MM.1S (cell line): ENCODE data around the gene LDB1.

Experiments used
- EZH2phosphoT487 ChIP-seq: fragments of 300-600 bp; sonication (generic); IDR thresholded peaks from 2 replicates; pipeline ENCODE4 v1.6.1; 2018; ENCODE audit warnings: antibody characterized with exemption, low read length
- TF ChIP-seq, protein P1 (sequence below): fragments of 300-600 bp; sonication (generic); IDR thresholded peaks from 2 replicates; pipeline ENCODE4 v1.5.1; 2016; ENCODE audit warnings: antibody characterized with exemption, low read length, mixed read lengths

DNA sequence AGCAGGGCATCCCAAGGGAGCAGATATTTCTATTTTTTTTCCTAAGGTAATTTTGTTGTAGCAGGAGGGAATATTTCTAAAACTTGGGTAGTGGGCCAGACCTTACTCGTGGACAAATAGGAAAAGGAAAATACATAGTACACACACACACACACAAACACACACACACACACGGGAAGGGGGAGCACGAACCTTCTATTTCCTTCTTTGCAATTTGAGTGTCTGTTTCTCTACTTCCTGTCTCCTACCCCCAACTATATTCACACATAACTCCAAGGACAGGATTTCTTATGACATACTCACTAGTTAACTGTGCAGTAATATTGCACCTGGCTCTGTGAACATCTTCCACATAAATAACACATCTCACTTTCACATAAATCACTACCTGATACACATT lies 4.4 kb downstream of the LDB1 start:
- TF ChIP-seq EZH2phosphoT487, result no peak
- TF ChIP-seq, protein P1, sequence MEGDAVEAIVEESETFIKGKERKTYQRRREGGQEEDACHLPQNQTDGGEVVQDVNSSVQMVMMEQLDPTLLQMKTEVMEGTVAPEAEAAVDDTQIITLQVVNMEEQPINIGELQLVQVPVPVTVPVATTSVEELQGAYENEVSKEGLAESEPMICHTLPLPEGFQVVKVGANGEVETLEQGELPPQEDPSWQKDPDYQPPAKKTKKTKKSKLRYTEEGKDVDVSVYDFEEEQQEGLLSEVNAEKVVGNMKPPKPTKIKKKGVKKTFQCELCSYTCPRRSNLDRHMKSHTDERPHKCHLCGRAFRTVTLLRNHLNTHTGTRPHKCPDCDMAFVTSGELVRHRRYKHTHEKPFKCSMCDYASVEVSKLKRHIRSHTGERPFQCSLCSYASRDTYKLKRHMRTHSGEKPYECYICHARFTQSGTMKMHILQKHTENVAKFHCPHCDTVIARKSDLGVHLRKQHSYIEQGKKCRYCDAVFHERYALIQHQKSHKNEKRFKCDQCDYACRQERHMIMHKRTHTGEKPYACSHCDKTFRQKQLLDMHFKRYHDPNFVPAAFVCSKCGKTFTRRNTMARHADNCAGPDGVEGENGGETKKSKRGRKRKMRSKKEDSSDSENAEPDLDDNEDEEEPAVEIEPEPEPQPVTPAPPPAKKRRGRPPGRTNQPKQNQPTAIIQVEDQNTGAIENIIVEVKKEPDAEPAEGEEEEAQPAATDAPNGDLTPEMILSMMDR, result no peak
